ENCODE results near the gene NLRC5. TPM values are rescaled to one million over a fixed set of nuclear protein-coding genes. Genes with fewer than 3 reads are reported as not detected.

The NLRC5 gene
- 10 to 100 TPM; 21.8 to 52.4 (median 32.0) TPM for total RNA-seq

GRCh38 chr16:56988948-56989945, at the start of gene NLRC5:
TSS of gene NLRC5 (plus strand) at chr16:56989557. CDS start at chr16:57020713, 31,156 bp downstream.
- 1 to 3% methylated on average over 40 to 62 of the region's 64 CpGs for WGBS, 2 donors
- DNase-seq (ENCODE audit: low spot score in 2 of 2), result peak; percentile 81 to 97
- intact Hi-C loops (cut with DNase I; ENCODE audit: low total_unique reads), result no loop called here

GRCh38 chr16:56939801-56940200, 49.6 kb upstream of the NLRC5 start:
- DNase-seq (ENCODE audit: low spot score in 2 of 2), result no peak
- no peak overlapping the region for H3K4me3 ChIP-seq (ENCODE audit: low read depth, poor library complexity, severe bottlenecking)
- TF ChIP-seq, protein P1, sequence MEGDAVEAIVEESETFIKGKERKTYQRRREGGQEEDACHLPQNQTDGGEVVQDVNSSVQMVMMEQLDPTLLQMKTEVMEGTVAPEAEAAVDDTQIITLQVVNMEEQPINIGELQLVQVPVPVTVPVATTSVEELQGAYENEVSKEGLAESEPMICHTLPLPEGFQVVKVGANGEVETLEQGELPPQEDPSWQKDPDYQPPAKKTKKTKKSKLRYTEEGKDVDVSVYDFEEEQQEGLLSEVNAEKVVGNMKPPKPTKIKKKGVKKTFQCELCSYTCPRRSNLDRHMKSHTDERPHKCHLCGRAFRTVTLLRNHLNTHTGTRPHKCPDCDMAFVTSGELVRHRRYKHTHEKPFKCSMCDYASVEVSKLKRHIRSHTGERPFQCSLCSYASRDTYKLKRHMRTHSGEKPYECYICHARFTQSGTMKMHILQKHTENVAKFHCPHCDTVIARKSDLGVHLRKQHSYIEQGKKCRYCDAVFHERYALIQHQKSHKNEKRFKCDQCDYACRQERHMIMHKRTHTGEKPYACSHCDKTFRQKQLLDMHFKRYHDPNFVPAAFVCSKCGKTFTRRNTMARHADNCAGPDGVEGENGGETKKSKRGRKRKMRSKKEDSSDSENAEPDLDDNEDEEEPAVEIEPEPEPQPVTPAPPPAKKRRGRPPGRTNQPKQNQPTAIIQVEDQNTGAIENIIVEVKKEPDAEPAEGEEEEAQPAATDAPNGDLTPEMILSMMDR (IDR thresholded peaks at IDR 0.05), result no peak
- no peak for TF ChIP-seq POLR2A (IDR thresholded peaks at IDR 0.05)
- intact Hi-C loops (cut with DNase I; ENCODE audit: low total_unique reads), result no loop called here
- 80 to 82% methylated on average over 4 of the region's 4 CpGs for WGBS, 2 donors

More at GRCh38 chr16:56988948-56989945, at the start of gene NLRC5:
- H3K4me3 ChIP-seq (ENCODE audit: low read depth, poor library complexity, severe bottlenecking), result peak within 1 kb of the TSS; percentile 54
- TF ChIP-seq, protein P1 (IDR thresholded peaks at IDR 0.05), result no peak
- no peak for TF ChIP-seq POLR2A (IDR thresholded peaks at IDR 0.05)

GRCh38 chr16:56941092-56941491, 48.3 kb upstream of the NLRC5 start:
- DNase-seq (ENCODE audit: low spot score in 2 of 2), result no peak
- intact Hi-C loops (cut with DNase I; ENCODE audit: low total_unique reads), result no loop called here
- H3K4me3 ChIP-seq (ENCODE audit: low read depth, poor library complexity, severe bottlenecking), result no peak overlapping the region
- TF ChIP-seq, protein P1 (IDR thresholded peaks at IDR 0.05), result no peak
- TF ChIP-seq POLR2A (IDR thresholded peaks at IDR 0.05), result no peak
- 70 to 76% methylated on average over 2 of the region's 2 CpGs for WGBS, 2 donors

- no peak overlapping the region for H3K4me3 ChIP-seq (ENCODE audit: low read depth, poor library complexity, severe bottlenecking)
- TF ChIP-seq, protein P1 (IDR thresholded peaks at IDR 0.05), result no peak
- no peak for TF ChIP-seq POLR2A (IDR thresholded peaks at IDR 0.05)
- 76 to 90% methylated on average over 9 of the region's 9 CpGs for WGBS, 2 donors
- no peak for DNase-seq (ENCODE audit: low spot score in 2 of 2)
- intact Hi-C loops (cut with DNase I; ENCODE audit: low total_unique reads), result no loop called here
These were observed 47.5 kb upstream of the NLRC5 start for GRCh38 chr16:56941856-56942331.

GRCh38 chr16:56943761-56944375, 45.5 kb upstream of the NLRC5 start:
- 58 to 63% methylated on average over 6 of the region's 6 CpGs for WGBS, 2 donors
- TF ChIP-seq, protein P1 (IDR thresholded peaks at IDR 0.05), result no peak
- intact Hi-C loops (cut with DNase I; ENCODE audit: low total_unique reads), result no loop called here
- H3K4me3 ChIP-seq (ENCODE audit: low read depth, poor library complexity, severe bottlenecking), result no peak overlapping the region
- DNase-seq (ENCODE audit: low spot score in 2 of 2), result no peak

Measured in lower leg skin (tissue), 4 donors.